K562 (cell line): Measurements from ENCODE around the gene DOK1. TPM values are rescaled to one million over a fixed set of nuclear protein-coding genes. Genes with fewer than 3 reads are reported as not detected.
A peak's percentile ranks its signal among the peaks of the same experiment; 100 is the strongest.

Experiments
- CBX3 ChIP-seq, 2 experiments: IDR thresholded peaks; 1 replicate in 1 of 2; 2 replicates in 1 of 2; pipeline ENCODE4 v1.6.1; 2012; ENCODE audit warnings: inconsistent platforms in 2 of 2, low read length in 2 of 2, borderline replicate concordance in 1 of 2, control low read depth in 1 of 2
- EP400 ChIP-seq: fragments of 450-650 bp; IDR thresholded peaks from 2 replicates; pipeline ENCODE4 v1.6.1; 2017; ENCODE audit warnings: antibody characterized with exemption, mild to moderate bottlenecking, moderate library complexity
- HMGN3 ChIP-seq: IDR thresholded peaks from 2 replicates; pipeline ENCODE4 v1.6.1; 2011; ENCODE audit warnings: borderline replicate concordance, low read depth, mild to moderate bottlenecking, mixed read lengths, low read length; ENCODE audit not compliant: insufficient read length; ENCODE audit errors: extremely low read depth
- KAT2B ChIP-seq: IDR thresholded peaks from one replicate; pipeline ENCODE4 v1.6.1; 2012; ENCODE audit warnings: low read depth, mild to moderate bottlenecking, control low read depth, inconsistent platforms, low read length, moderate library complexity
- NONO ChIP-seq, 2 experiments: fragments of 200-400 bp in 1 of 2; fragments of 450-650 bp in 1 of 2; formaldehyde crosslinking in 1 of 2; IDR thresholded peaks; 2 replicates each; pipeline ENCODE4 v1.6.1; 2017; ENCODE audit warnings: low read depth in 2 of 2, mild to moderate bottlenecking in 2 of 2, moderate library complexity in 2 of 2, low read length in 1 of 2
- NR2F6 ChIP-seq: fragments of 450-650 bp; formaldehyde crosslinking; IDR thresholded peaks from 2 replicates; pipeline ENCODE4 v1.4.0; 2020; ENCODE audit warnings: mild to moderate bottlenecking
- NR4A1 ChIP-seq, 2 experiments: fragments of 250-450 bp in 1 of 2; fragments of 450-650 bp in 1 of 2; sonication (Bioruptor Pico) in 1 of 2; IDR thresholded peaks; 2 replicates each; pipeline versions ENCODE4 v1.4.0 to v1.6.1; 2016 to 2020; ENCODE audit warnings: mild to moderate bottlenecking in 2 of 2, missing compliant biosample characterization in 1 of 2, missing genetic modification characterization in 1 of 2, moderate library complexity in 1 of 2
- PHF8 ChIP-seq: fragments of 200-600 bp; sonication (generic); IDR thresholded peaks from 2 replicates; pipeline ENCODE4 v1.6.1; 2012; ENCODE audit warnings: mixed run types, mild to moderate bottlenecking, inconsistent platforms, low read length, moderate library complexity, borderline replicate concordance
- SREBF2 ChIP-seq: sonication (generic); formaldehyde crosslinking; IDR thresholded peaks from 2 replicates; pipeline ENCODE4 v1.4.0; 2020; ENCODE audit warnings: mild to moderate bottlenecking, missing genetic modification reagents
- TCF7L2 ChIP-seq: fragments of 150-350 bp; IDR thresholded peaks from 2 replicates; pipeline ENCODE4 v1.6.1; 2016; ENCODE audit warnings: low read depth, mild to moderate bottlenecking, low read length, moderate library complexity
- polyA plus RNA-seq, 8 experiments: library from polyadenylated mRNA; depleted of rRNA in 4 of 8; stranded (reverse) in 5 of 8; unstranded in 3 of 8; fragments of >200 nt; fragmentation: Nextera tagmentation in 2 of 8; fragmentation: Illumina TruSeq in 1 of 8; extraction: Ambion mirVana in 2 of 8; extraction: Trizol in 1 of 8; gene quantifications; 2 replicates each; pipeline versions ENCODE4 v1.2.1 to v1.2.3, GENCODE V29; 2011 to 2014; ENCODE audit warnings: inconsistent platforms in 1 of 8, missing spikeins in 1 of 8
- total RNA-seq, 7 experiments: library from RNA; depleted of rRNA in 6 of 7; stranded (reverse); fragments of >200 nt in 6 of 7; fragmentation: Illumina TruSeq in 2 of 7; extraction: Trizol in 2 of 7; gene quantifications; 2 replicates each; pipeline versions ENCODE4 v1.2.1 to v1.2.3, GENCODE V29; 2011 to 2021; ENCODE audit warnings: low replicate concordance in 1 of 7
- TF ChIP-seq, protein P1 (sequence below): fragments of 250-450 bp; sonication (Bioruptor Pico); IDR thresholded peaks from 2 replicates; pipeline ENCODE4 v1.4.0; 2020; ENCODE audit warnings: mild to moderate bottlenecking
- TF ChIP-seq, protein P2 (sequence below): sonication (generic); formaldehyde crosslinking; IDR thresholded peaks from 2 replicates; pipeline ENCODE4 v1.8.0; 2022; ENCODE audit warnings: missing genetic modification reagents, mild to moderate bottlenecking, moderate library complexity, borderline replicate concordance
- TF ChIP-seq, protein P3 (sequence below), 2 experiments: fragments of 450-650 bp; formaldehyde crosslinking in 1 of 2; IDR thresholded peaks; 2 replicates each; pipeline versions ENCODE4 v1.4.0 to v1.6.1; 2014 to 2020; ENCODE audit warnings: mild to moderate bottlenecking in 2 of 2, borderline replicate concordance in 1 of 2, low read depth in 1 of 2

DOK1 gene
- total and polyA plus RNA-seq, 9 of the 15 experiments (the other 6 are each of a cell fraction or from before 2014, with no cell fraction given): 0.59 to 36.4 (median 16.1) TPM

DNA sequence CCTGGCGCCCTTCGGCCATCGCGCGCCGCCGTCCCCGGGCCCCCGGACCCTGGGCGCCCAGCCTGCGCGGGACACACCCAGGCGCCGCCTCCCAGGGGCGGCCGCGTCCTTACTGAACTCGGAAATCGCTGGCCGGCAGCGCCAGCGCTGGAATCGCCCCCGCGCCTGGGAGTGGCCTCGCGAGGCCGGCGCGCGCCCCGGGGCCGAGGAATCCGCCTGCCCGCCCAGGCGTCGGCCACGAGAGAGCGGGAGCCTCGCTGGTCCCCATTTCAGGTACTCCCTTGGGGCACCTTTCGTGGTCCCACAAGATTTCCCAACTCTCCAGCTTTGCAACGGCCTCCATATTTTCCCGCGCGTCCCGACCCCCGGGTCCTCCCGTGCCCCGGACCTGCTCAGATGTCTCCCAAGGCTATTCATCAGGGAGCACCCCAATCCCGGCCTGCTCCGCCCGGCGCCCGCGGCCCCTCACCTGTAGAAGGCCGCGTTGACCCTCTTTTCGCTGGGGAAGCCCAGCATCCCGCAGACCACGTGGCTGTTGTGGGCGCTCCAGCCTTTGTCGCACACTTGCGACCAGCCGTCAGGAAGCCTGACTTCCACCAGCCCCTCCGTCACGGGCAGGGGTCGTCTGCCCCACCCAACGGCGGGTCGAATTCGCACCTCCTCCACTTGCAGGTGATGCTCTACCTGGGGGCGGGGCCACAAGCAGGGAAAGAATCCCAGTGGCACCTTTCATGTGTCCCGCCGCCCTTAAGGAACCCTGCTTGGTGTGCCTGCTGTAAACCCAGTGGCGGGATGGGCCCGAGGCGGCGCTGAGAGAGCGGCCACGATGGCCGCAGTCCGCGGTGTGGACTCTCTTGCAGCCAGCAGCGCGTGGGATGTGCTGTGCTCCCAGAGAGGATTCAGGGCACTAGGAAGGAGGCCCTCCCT is 5.4 kb upstream of the DOK1 start (continued):
- TF ChIP-seq TCF7L2 (no peak), NR4A1 (CRISPR knock-in tag; IDR thresholded peaks at IDR 0.05) (no peak), NR4A1 (tag; IDR thresholded peaks at IDR 0.05) (0 out of 2 replicates have a peak, but pooled peaks have one; percentile 32), NONO (IDR thresholded peaks at IDR 0.05; ENCODE audit: low read depth in 2 of 2, low read length in 1 of 2) (peak; percentile 52 to 63; a peak in 2 of 4 replicates), HMGN3 (peak; percentile 95), SREBF2 (CRISPR knock-in tag) (no peak), CBX3 (IDR thresholded peaks at IDR 0.05; ENCODE audit: borderline replicate concordance in 1 of 2, low read length in 2 of 2) (peak in 1 of 2 experiments; percentile 35; a peak in 1 of 3 replicates), NR2F6 (CRISPR knock-in tag) (no peak), KAT2B (no peak), EP400 (0 out of 2 replicates have a peak, but pooled peaks have one; percentile 20), PHF8 (peak; percentile 71; the same call in 1 of the 2 replicates)
- TF ChIP-seq, protein P1, sequence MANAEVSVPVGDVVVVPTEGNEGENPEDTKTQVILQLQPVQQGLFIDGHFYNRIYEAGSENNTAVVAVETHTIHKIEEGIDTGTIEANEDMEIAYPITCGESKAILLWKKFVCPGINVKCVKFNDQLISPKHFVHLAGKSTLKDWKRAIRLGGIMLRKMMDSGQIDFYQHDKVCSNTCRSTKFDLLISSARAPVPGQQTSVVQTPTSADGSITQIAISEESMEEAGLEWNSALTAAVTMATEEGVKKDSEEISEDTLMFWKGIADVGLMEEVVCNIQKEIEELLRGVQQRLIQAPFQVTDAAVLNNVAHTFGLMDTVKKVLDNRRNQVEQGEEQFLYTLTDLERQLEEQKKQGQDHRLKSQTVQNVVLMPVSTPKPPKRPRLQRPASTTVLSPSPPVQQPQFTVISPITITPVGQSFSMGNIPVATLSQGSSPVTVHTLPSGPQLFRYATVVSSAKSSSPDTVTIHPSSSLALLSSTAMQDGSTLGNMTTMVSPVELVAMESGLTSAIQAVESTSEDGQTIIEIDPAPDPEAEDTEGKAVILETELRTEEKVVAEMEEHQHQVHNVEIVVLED: 0 out of 2 replicates have a peak, but pooled peaks have one; percentile 19
- TF ChIP-seq, protein P2, sequence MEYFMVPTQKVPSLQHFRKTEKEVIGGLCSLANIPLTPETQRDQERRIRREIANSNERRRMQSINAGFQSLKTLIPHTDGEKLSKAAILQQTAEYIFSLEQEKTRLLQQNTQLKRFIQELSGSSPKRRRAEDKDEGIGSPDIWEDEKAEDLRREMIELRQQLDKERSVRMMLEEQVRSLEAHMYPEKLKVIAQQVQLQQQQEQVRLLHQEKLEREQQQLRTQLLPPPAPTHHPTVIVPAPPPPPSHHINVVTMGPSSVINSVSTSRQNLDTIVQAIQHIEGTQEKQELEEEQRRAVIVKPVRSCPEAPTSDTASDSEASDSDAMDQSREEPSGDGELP (CRISPR knock-in tag): peak; percentile 41; the same call in 1 of the 2 replicates
- TF ChIP-seq, protein P3, sequence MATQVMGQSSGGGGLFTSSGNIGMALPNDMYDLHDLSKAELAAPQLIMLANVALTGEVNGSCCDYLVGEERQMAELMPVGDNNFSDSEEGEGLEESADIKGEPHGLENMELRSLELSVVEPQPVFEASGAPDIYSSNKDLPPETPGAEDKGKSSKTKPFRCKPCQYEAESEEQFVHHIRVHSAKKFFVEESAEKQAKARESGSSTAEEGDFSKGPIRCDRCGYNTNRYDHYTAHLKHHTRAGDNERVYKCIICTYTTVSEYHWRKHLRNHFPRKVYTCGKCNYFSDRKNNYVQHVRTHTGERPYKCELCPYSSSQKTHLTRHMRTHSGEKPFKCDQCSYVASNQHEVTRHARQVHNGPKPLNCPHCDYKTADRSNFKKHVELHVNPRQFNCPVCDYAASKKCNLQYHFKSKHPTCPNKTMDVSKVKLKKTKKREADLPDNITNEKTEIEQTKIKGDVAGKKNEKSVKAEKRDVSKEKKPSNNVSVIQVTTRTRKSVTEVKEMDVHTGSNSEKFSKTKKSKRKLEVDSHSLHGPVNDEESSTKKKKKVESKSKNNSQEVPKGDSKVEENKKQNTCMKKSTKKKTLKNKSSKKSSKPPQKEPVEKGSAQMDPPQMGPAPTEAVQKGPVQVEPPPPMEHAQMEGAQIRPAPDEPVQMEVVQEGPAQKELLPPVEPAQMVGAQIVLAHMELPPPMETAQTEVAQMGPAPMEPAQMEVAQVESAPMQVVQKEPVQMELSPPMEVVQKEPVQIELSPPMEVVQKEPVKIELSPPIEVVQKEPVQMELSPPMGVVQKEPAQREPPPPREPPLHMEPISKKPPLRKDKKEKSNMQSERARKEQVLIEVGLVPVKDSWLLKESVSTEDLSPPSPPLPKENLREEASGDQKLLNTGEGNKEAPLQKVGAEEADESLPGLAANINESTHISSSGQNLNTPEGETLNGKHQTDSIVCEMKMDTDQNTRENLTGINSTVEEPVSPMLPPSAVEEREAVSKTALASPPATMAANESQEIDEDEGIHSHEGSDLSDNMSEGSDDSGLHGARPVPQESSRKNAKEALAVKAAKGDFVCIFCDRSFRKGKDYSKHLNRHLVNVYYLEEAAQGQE (IDR thresholded peaks at IDR 0.05; ENCODE audit: borderline replicate concordance): peak; percentile 23; the same call in 1 of the 2 replicates
- TF ChIP-seq, protein P3 (CRISPR knock-in tag; IDR thresholded peaks at IDR 0.05; ENCODE audit: low read depth): no peak
